Ramos (cell line): ENCODE measurements around the gene TSPAN9.

ENCODE experiments used
- in situ Hi-C: fragments of 300-500 bp; cut with MboI; formaldehyde crosslinking; loops from one replicate; pipeline ENCODE4 v1.14.3; 2022; ENCODE audit warnings: low sequenced_read_pairs; ENCODE audit not compliant: unreplicated experiment

TSPAN9 gene

DNA sequence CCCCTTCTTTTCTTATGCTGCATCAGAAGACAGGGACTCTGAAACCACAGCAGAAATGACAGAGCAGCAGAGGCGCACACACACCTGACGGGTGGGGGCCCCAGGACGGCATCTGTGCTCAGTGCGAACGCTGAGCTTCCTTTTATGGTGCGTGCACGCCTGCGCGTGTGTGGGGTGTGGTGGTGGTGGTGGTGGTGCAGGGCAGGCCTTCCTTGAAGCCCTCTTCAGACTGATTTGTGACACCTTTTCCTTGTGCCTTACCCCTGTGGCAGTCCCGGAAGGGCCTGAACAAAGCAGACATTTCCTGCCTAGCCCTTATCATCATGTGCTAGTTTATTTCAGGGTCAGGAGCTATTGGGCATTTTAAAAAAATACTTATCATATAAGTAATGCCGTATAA, 75.7 kb downstream of the TSPAN9 start:
- in situ Hi-C loops: no loop called here

DNA sequence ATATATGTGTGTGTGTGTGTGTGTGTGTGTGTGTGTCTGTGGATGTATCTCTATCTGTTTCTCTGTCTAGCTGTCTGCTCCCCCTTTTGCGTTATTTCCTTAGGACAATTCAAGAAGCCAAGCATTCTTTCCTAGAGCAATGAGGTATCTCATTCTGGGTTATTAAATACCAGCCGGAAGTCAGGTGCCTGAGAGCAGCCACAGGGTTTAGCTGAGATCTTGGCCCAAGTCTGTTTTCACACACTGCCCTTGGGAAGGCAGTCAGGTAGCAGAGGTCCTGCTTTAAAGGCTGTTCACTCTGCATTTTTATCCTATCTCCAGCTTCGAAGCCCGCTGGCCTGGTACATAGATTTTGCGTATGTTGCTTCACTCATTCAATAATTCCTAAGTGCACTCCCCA, 76.8 kb downstream of the TSPAN9 start:
- in situ Hi-C loops: no loop called here

DNA sequence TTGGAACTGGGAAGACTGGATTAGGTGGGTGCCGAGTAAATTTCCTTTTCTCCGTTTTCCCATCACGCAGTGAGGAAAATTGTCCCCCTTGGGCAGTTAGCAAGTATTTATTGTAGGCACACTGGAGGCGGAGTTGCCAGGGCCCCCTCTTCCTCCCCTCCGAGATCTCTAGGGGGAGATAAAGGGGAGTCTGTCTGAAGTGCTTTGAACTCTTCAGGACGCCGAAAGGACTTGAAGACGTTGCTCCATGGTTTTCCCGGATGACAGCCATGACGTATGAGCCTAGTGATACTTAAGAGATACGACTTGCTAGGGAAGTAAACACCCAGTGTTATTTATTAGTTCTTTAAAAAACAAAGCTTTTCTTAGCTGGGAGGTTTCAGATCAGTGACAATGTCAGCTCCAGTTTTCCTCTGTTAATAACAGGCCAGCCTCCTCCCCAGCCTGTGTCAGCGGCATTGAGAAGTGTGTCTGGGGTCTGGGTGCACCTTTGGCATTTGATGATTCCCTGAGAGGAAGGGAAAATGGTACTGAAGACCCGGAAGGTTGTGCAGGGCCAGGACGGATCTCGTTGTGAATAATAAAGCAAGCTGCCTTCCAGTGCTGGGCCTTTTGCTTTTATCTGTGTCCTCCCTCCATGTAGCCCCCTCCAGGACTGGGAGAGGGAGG, 78.7 kb downstream of the TSPAN9 start:
- in situ Hi-C loops: no loop called here

DNA sequence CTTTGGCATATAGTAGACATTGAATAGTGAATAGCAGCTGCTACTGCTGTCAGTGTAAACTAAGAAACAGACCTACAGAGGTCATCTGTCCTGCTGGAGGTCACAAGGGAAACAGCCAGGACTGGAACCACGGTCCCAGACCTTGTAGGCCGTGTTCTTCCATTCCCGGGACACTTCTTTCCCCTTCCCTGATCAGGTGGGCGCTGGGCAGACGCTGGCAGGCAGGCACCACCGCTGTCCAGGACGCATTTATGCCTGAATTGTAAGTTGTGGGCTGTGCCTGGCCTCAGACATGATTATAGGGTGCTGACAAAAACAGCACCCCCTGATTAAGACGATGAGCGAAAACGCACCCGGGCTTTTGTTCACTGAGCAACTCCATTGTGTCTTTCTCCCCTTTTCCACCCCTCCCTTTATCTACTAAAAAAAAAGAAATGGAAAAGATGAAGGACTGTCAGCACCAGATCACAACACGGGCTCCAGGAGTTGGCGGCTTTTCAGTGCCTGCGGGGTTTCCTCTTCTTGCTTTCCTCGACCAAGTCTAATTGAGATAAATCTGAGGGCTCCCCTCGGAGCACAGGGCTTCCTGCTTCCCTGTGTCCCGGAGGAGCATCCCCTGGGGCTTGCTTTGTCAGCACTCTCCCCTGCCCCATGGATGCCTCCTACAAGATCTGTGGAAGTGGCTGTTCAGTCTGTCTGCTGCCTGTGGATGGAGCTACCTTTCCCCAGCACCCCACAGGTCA, 80.6 kb downstream of the TSPAN9 start:
- in situ Hi-C loops: no loop called here

DNA sequence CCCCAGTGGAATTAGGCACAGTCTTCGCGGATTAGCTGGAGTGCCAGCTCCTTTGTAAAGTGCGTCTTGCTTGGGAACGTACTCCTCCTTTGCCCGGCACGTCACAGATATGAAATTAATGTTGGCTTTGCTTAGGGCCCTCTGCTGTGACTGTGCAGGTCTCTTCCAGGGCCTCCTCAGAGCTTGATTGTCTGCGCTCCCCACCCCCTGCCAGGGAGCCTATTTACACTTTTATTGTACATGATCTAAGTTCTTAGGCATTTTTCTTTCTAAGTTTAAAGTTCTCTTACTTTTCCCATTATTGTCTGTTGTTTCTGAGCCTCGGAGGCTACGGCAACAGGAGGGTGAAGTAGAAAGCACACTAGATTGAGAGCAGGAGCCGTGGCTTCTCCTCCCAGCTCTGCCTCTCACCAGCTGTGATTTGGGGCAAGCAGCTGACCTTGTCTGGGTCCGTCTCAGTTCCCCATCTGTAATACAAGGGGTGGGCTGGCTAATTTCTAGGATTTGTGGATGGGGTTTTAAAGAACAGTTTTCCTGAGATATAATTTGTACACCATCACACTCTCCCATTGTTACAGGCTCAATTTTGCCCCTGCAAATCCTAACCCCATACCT, 81.8 kb downstream of the TSPAN9 start:
- in situ Hi-C loops: no loop called here

DNA sequence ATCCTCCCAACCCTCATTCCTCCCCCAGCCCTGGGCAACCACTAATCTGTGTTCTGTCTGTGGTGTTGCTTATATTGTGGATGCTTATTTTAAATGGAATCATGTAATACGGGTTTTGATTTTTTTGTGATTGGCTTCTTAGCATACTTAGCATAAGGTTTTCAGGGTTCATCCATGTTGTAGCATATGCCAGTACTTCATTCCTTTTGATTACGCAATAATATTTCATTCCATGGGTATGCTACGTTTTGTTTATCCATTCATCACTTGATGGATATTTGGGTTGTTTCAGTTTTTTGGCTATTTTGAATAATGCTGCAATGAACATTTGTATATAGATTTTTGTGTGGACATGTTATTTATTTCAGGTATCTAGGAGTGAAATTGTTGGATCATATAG, 82.9 kb downstream of the TSPAN9 start:
- in situ Hi-C loops: no loop called here

DNA sequence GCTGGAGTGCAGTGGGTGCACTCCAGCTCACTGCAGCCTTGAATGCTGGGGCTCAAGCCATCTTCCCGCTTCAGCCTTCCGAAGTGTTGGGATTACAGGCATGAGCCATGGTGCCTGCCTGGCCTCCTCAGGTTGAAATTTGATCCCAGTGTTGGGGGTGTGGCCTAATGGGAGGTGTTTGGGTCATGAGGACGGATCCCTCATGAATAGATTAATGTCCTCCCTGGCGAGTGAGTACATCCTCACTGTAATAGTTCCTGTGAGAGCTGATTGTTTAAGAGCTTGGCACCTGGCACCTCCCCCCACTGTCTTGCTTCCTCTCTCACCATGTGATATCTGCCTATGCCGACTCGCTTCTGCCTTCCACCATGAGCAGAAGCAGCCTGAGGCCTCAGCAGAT, 84.7 kb downstream of the TSPAN9 start:
- in situ Hi-C loops: no loop called here

DNA sequence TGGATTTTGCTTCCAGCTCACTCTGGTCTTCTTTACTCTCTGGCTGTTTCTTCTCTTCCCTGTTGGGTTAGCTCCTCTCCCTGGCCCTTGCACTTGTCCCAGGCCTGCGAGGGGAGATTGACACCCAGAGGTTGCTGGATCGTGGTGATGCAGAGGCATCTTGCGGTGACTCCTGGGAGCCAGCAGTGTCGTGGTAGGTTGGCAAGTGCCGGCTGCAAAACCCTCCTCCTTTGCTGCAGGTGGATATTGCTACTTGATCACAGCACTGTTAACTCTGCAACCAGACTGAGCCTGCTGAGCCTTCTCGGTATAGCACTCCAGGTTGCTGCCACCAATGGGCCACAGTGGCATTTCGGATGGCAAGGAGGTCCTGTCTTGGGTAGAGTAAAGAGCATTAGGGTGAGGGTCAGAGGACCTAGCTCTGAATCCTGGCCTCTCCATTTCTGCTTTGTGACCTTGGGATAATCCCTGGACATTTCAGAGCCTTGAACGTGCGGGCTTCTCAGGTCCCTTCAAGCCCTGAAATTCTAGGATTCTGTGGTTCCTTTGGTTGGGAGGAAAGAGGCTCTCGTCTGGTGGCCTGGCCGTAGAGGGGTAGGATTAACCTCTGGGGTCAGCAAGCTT, 87.4 kb downstream of the TSPAN9 start:
- in situ Hi-C loops: no loop called here

DNA sequence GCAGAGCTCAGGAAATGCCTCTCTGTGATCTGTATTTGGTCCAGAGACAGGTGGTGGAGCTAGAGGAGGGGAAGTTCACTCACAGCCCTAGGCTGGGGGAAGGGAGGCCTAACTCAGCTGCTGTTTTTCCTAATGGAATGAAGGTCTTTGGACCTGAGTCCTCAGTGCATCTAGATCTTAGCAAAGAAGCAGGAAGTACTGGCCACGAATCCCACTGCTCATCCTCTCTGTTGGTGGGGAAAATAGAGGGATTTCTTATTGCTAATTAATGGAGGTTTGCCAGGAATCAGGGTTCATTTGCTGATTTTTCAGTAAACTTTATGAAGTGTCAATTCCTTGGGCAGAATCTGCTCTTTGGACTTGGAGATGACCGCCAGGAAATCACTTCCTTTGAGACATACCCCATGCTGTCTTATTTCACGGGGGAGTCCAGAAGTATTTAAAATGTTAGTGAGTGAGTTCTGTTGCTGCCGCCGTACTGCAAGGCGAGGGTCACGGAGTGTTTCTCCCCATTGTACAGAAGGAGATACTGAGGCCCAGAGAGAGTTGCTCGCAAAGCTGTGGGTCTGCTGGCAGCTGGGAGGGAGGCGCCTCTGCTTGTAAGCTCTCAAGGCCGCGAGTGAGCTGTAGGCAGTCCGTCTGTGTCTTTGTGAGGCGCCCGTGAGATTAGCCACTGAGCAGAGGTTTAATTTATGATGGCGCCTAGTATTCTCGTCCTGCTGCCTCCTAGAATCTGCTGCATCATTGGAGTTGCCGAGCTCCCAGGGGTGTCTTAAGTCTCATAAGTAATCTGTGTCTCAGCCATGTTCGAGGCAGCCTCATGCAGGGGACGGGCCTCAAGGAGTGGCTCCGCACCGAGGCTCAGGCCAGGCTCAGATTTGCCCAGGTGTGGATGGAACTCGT, 88.2 kb downstream of the TSPAN9 start:
- in situ Hi-C loops: no loop called here

DNA sequence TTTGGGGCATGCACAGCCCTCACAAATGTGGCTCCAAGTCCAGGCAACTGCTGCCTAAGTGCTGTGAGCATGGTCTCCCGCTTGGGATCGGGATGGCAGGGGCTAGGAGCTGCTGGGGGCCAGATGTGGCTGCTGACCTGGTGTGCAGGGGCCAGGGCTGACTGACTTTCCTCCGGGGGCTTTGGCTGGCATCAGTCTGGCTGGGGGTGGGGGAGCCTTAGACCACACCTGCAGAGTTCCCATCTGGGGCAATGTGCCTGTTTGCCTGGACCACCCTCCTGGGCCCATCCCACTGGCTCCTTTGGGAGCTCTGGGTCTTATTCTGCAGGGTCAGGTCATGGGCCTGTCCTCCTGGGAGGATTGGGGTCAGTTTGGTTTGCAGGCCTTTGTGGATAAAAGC, 90.5 kb downstream of the TSPAN9 start:
- in situ Hi-C loops: no loop called here

DNA sequence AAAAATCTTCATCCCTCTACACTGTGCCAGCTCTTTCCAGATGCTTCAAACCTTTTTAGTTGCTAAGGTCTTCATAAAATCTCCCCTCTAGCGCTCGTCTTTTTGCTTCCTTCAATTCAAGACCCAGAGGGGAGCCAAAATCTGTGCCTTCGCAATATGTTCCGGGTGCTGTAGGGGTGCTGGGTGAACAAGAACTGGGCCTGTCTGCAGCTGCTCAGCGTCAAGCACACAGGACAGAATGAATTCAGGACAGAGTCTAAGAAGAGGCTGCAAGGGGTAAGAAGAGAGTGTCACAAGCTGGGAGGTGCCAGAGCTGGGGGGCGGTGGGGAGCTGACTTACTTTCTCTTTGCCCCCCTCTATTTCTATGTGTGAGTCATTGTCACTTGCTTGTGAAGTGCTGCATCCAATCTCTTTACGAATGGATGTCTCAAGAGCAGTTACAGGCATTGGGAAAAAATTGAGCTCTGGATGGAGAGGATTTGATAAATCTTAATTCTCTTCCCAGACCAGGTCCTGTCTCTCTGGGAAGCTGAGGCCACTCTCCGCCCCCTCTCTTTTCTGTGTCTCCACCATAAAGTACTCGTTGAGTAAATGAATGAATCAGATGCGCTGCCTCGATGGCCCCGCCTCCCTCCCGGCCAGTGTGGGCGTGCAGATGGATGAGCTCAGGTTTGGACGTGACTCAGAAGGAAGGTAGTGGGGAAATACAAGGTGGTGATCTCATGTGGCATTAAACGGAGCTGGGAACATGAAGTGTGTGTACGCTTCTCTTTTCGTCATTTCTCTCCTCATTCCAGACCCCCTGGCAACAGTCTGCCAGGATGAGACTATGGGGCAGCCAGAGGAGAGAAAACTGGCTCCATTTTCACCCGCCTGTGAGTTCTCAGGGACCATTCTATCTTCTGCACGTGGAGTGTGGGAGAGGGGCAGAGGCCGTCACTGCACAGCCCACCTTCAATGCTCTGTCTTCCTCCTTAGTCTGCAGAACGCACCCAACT, 91.3 kb downstream of the TSPAN9 start:
- in situ Hi-C loops: no loop called here

DNA sequence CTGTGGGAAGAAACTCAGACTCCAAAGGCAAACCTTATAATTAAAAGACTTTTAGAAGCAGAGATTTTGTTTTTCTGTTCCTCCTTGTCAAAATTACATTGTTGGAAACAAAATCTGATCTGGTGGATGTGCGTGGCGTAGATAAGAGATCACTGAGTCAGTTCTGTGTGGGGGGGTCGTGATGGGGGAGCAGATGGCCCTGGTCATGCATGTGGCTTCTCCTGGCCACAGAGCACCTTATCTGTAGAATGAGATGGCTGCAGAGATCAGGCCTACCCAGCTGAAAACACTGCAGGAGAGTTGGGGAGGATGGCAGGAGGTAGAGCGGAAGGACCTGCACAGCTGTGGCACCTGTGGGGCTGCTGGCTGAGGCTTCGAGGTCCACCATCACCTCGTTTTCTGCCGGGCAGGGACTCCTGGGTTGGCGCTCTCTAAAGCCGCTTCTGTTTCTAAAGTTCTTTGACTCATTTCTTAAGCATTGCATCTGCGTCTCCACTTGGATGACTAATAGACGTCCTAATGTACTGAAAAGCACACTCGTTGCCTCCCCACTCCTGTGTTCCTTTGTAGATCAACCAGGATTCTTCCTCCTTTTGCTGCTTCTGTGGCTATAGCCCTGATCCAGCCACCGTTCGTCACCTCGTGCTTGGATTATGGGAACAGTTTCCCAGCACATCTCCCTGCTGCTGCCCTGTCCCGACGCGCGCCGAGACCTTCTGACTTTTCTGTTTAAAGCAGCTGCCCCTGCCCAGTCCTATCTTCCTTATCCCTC, 93.4 kb downstream of the TSPAN9 start:
- in situ Hi-C loops: no loop called here

DNA sequence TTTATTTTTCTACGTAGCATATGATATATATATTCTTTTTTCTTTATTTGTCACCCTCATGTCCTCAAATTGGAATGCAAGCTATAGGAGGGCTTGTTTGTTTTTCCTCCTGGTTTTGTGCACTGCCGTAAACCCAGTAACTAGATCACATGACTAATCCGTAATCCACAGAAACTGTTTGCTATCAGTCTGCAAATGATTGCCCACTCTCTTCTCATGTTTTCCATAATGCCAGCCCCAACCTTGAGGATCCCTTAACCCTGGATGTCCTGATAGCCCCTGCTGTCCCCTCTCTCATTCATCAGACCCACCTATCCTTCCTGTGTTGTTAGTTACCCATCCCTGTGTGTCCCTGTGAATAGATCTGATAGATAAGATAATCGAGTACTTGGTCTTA, 94.0 kb downstream of the TSPAN9 start:
- in situ Hi-C loops: no loop called here

DNA sequence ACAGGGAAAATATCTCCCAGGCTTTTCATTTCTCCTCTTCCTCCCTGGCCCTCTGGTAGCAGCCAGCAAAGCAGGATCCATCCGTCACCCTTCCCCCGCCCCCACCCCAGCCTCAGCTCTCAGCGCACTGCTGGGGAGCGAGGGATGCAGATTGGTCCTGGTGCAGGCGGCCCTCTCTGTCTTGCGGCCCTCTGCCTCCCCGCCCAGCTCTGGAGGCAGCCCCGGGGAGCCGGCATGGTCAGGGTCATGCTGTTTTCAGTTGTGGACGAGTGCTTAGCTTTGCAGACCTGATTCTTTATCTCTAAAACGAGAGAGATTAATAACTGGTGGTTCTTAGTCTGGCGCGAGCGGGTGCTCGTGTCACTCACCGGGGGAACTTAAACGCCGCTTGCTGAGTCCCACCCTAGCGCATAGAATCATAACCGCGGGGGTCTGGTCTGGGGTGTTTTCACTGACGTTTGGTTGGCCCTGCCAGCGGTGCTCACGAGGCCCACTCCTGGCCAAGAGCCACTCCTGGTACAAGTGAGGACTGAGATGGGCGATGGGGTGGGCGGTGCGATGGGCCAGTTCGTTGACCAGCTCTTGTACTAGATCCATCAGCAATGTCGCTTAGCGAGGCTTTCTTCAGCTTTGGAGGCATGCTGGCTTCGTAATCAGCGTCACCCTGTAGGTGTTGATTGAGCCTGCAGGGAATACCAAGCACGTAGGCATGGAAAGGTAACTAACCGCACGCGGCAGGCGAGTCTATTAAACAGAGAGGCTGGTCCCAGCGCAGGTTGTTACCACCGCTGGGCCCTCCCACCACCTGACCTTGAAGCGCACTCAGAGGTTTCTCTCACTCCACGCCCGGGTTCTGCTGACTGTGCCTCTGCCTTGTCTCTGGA, 95.2 kb downstream of the TSPAN9 start:
- in situ Hi-C loops: no loop called here

DNA sequence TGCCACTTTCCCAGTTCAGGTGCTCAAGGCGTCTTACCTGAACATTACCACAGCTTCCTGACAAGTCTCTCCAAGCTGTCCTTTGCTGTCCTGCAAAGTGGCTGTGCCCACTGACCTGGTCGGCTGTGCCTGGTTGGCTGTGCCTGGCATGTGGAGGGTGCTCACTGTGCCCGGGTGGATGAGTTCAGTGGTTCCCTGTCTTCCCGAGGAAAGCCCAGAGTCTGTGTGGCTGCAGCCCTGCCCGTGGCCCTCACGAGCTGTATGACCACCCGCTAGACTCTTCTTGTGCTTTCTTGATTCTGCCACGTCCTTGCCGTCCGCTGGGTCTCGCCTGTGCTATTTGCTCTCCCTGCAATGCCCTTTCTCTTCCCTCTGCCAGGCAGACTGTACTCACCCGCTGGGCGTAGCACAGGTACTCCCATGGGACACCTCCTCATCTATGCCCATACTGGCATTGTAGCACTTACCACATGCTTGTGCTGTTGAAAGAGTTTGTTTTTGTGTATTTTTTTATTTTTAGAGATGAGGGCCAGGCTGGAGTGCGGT, 95.9 kb downstream of the TSPAN9 start:
- in situ Hi-C loops: no loop called here

DNA sequence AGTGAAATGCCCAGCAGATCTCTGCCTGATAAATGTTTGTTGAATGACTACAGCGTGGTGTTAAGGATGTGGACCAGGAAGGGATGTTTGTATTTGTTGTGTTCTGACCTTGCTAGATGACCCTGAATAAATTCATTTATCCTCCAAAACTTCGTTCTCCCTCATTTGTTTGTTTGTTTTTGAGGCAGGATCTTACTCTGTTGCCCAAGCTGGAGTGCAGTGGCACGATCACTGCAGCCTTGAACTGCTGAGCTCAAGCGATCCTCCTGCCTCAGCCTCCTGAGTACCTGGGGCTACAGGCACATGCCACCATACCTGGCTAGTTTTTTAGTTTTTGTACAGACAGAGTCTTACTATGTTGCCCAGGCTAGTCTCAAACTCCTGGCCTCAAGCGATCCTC, 96.7 kb downstream of the TSPAN9 start:
- in situ Hi-C loops: no loop called here

DNA sequence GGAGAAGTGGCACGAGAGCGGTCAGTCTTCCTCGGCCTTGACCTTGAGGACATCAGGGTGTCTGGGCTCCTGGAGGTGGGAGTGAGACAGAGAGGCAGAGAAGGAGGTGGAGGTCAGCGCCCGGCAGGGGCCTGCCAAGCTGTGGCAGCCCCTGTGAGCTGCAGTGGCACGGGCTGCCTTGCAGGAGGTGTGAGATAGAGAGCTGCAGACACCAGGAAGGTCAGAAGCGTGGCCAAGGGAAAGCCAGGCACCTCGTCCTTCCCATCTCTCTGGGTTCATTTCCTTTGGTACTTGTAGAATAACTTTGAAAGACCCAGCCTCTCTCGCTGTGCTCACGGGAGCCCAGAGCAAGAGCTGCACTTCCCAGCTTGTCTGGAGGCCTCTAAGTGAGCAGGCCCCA, 98.1 kb downstream of the TSPAN9 start:
- in situ Hi-C loops: no loop called here
